Pancreas (tissue), 10 donors: Measurements from ENCODE around the gene RHEBL1. TPM values are rescaled to one million over a fixed set of nuclear protein-coding genes. Genes with fewer than 3 reads are reported as not detected.
A peak's percentile ranks its signal among the peaks of the same experiment; 100 is the strongest.

Experiments used
- ATAC-seq, 4 donors: fragments of 200-7000 bp; cut with Tn5 transposase; one replicate each; pipeline versions ENCODE4 v1.8.0 to v1.9.1; 2020; ENCODE audit warnings: mild to moderate bottlenecking in 4 of 4, moderate library complexity in 4 of 4
- DNase-seq, 6 donors: peaks; one replicate each; pipeline ENCODE4 v3.0.0-alpha.2; 2020
- FAIRE-seq: peaks from 2 replicates; lab custom pipeline; 2012; peaks lifted over from hg19 to GRCh38; lab: Jason Lieb, UNC
- H3K27ac ChIP-seq, 4 donors: fragments of 200-600 bp; sonication (generic); 1 replicate in 3 of 4; 2 replicates in 1 of 4; pipeline versions ENCODE4 v1.5.0 to v1.8.0; 2020
- H3K27me3 ChIP-seq, 4 donors: fragments of 200-600 bp; one replicate each; pipeline ENCODE4 v1.8.0; 2021
- H3K36me3 ChIP-seq, 3 donors: fragments of 200-600 bp; sonication (generic) in 1 of 3; one replicate each; pipeline versions ENCODE4 v1.5.0 to v1.8.0; 2020 to 2021
- H3K4me1 ChIP-seq, 3 donors: fragments of 200-600 bp; one replicate each; pipeline ENCODE4 v1.8.0; 2021
- H3K4me3 ChIP-seq, 4 donors: fragments of 200-600 bp; sonication (generic) in 2 of 4; one replicate each; pipeline versions ENCODE4 v1.5.0 to v1.8.0; 2020 to 2021
- H3K9me3 ChIP-seq, 4 donors: fragments of 200-600 bp; one replicate each; pipeline ENCODE4 v1.8.0; 2021
- CTCF ChIP-seq, 4 donors: fragments of 200-600 bp; sonication (generic) in 3 of 4; IDR thresholded peaks; one replicate each; pipeline versions ENCODE4 v1.5.0 to v1.8.0; 2021; ENCODE audit warnings: antibody characterized with exemption in 4 of 4
- WGBS, 2 donors: extraction: QIAGEN DNeasy Blood & Tissue Kit; methylation state at CpG; one replicate each; pipeline ENCODE4 v1.1.7; 2013; 5-methylcytosine and 5-hydroxymethylcytosine counted together
- intact Hi-C, 3 donors: fragments of 100-400 bp; cut with DNase I; formaldehyde crosslinking; loops; one replicate each; pipeline versions ENCODE4 v1.11.1 to v1.14.2; 2022
- polyA plus RNA-seq, 2 donors: library from polyadenylated mRNA; stranded (reverse); fragments of 200-250 nt; gene quantifications; one replicate each; pipeline ENCODE4 v1.2.3, GENCODE V29; 2013
- total RNA-seq, 6 donors: library from RNA; stranded (reverse); fragmentation: NEBNext Ultra II Directional in 4 of 6; extraction: Animal tissue kit (Norgen Biotek cat#: 25700) in 4 of 6; gene quantifications; one replicate each; pipeline versions ENCODE4 v1.2.1 to v1.2.4, GENCODE V29; 2021 to 2023
- donor health status: healthy with polysubstance abuse.
- donor health status: DM: no; HTN: no; CAD: no; lungs with moderate emphysema.
- donor health status: DM: no; HTN: no; CAD: no.
- donor health status: control.
- donor health status: control.
- donor health status: Bipolar disorder and iron deficiency.
- donor health status: DM: yes; HTN: yes; CAD: no.
- donor health status: DM: no; HTN: no; CAD: no.
- donor health status: DM: no; HTN: no; CAD: no.
- donor health status: DM: yes; HTN: yes; CAD: no.

Gene RHEBL1
- total and polyA plus RNA-seq, 8 donors = 0.14 to 0.63 (median 0.25) TPM; not detected in 3

- Histone ChIP-seq H3K4me1 (peaks cover 0 to 7% (median 0%) of the 10 kb centered on the region in 3 donors), H3K9me3 (no peaks in the 10 kb centered on the region), H3K27me3 (no peaks in the 10 kb centered on the region), H3K36me3 (peaks cover under 1 to 35% (median 27%) of the 10 kb centered on the region in 3 donors), H3K27ac (no peak overlapping the region), H3K4me3 (no peak overlapping the region)
- FAIRE-seq = no peak
- DNase-seq = no peak
- no peak for ATAC-seq
- intact Hi-C loops = no loop called here
- WGBS, 2 donors = 91 to 96% methylated on average over 2 of the region's 2 CpGs
- no peak for TF ChIP-seq CTCF (IDR thresholded peaks at IDR 0.05)
Observed at GRCh38 chr12:49098703-49099102, 28.9 kb upstream of the RHEBL1 start.

GRCh38 chr12:49098035-49098451, 28.3 kb upstream of the RHEBL1 start:
- DNase-seq (peak in 3 of 6 donors; percentile 51 to 67 (median 56)), ATAC-seq (peak; percentile 49 to 79 (median 72)), FAIRE-seq (no peak)
- H3K36me3 ChIP-seq = peaks cover 0 to 29% (median 27%) of the 10 kb centered on the region in 3 donors
- H3K4me3 ChIP-seq = no peak overlapping the region
- H3K4me1 ChIP-seq = peaks cover 0 to 7% (median 0%) of the 10 kb centered on the region in 3 donors
- intact Hi-C loops = no loop called here
- WGBS, 2 donors = 65 to 78% methylated on average over 4 of the region's 4 CpGs
- TF ChIP-seq CTCF (IDR thresholded peaks at IDR 0.05) = peak; percentile 51 to 72 (median 67)
- H3K27ac ChIP-seq = no peak overlapping the region
- no peaks in the 10 kb centered on the region for H3K9me3 ChIP-seq
- H3K27me3 ChIP-seq = no peaks in the 10 kb centered on the region

GRCh38 chr12:49097381-49097780, 27.6 kb upstream of the RHEBL1 start:
- peak in 2 of 4 donors; percentile 13 to 41 for ATAC-seq
- Histone ChIP-seq H3K27me3 (peaks cover 0 to 3% (median 0%) of the 10 kb centered on the region in 4 donors), H3K27ac (no peak overlapping the region), H3K9me3 (no peaks in the 10 kb centered on the region), H3K4me1 (peaks cover 0 to 7% (median 0%) of the 10 kb centered on the region in 3 donors), H3K4me3 (no peak overlapping the region), H3K36me3 (peaks cover 0 to 23% (median 22%) of the 10 kb centered on the region in 3 donors)
- DNase-seq = no peak
- WGBS, 2 donors = 43 to 78% methylated on average over 3 of the region's 3 CpGs
- TF ChIP-seq CTCF (IDR thresholded peaks at IDR 0.05) = no peak
- no peak for FAIRE-seq
- intact Hi-C loops = no loop called here

GRCh38 chr12:49094975-49095365, 25.2 kb upstream of the RHEBL1 start:
- intact Hi-C loops = no loop called here
- peaks cover 0 to 17% (median 2%) of the 10 kb centered on the region in 3 donors for H3K4me1 ChIP-seq
- WGBS, 2 donors = 64 to 79% methylated on average over 2 of the region's 2 CpGs
- no peak overlapping the region for H3K4me3 ChIP-seq
- ATAC-seq (no peak), FAIRE-seq (no peak), DNase-seq (no peak)
- no peak for TF ChIP-seq CTCF (IDR thresholded peaks at IDR 0.05)
- peaks cover 0 to 5% (median under 1%) of the 10 kb centered on the region in 3 donors for H3K36me3 ChIP-seq
- peaks cover 0 to 14% (median 2%) of the 10 kb centered on the region in 4 donors for H3K27me3 ChIP-seq
- no peak overlapping the region for H3K27ac ChIP-seq
- H3K9me3 ChIP-seq = no peaks in the 10 kb centered on the region
